HG03460 (cell line): ENCODE data around the gene ITPR2.
A peak's percentile ranks its signal among the peaks of the same experiment; 100 is the strongest.
"Not testable (repeated sequence)": the region's sequence is repeated elsewhere in the genome, so short reads cannot be mapped to it uniquely, and the experiment has no call there.

Source experiments
- ATAC-seq: cut with Tn5 transposase; IDR thresholded peaks from one replicate; pipeline ENCODE4 v1.9.1; 2021; ENCODE audit not compliant: unreplicated experiment

Gene ITPR2

DNA sequence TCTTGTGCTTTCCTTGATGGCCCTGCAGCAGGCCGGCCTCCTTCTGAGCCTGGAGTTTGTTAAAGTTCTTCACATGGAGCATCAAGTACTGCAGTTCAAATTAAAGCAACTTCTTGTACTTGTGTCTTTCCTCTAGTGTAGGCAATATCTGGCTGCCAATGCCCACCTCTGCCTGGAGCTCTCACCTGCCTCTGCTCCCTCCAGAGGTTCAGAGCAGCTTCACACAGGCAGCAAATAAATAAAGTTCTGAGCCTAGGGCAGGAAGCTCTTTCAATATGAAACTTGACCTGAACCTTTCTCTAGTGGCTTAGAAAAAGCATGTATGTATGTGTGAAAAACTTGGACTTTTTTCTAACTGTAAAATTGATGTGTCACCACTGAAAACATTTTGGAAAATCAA, 65.9 kb downstream of the ITPR2 start:
- ATAC-seq, result no peak

DNA sequence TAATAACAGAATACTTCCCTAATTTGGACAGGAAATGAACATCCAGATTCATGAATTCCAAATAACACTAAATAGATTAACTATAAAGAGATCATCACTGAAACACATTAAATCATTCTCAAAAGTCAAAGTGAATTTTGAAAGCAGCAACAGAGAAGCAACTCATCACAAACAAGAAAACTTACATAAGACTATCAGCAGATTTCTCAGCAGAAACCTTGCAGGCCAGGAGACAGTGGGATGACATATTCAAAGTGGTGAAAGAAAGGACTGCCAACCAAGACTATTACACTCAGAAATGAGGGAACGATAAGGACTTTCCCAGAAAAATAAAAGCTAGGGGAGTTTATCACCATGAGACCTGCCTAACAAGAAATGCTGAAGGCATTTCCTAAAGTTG, 70.8 kb downstream of the ITPR2 start:
- ATAC-seq, result no peak

DNA sequence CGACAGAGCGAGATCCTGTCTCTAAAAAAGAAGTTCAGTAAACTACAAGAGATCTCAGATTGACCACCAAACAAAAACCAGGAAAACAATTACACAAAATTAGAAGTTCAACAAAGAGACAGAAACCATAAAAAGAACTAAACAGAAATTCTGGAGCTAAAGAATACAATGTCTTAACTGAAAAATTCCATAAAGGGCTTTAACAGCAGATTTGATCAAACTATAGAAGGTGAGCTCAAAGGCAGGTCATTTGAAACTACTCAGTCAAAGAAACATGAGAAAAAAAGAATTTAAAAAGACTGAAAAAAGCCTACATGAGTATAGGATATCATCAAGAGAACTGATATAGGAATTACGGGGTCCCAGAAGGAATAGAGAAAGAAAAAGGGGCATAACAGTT, 71.2 kb downstream of the ITPR2 start:
- ATAC-seq, result no peak

DNA sequence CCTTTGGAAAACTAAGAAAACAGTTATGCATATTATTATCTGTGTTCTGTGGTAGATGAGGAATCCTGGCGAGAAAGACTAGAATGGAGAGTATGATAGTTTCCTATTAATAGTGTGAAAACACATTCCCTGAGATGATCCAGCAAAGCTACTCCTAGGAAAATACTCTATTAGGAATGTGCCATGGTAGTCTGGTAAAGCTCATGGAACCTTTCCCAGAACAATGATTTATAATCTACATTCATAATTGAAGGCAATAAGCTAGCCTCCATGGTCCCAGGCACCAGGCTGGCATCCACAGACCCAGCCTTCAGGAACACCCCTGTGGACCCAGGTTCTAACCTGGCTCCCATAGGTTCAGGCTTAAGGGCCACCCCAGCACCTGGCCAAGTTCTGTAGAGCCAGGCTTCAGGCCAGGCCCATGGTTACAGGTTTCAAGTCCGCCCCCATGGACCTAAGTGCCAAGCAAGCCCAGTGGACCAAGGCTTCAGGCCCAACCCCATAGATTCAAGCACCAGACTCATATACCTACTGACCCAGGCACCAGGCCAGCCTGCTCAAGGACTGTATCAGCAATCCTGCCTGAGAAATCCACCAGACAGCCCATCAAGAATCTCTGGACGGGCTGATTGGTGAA, 72.2 kb downstream of the ITPR2 start:
- ATAC-seq, result no peak

DNA sequence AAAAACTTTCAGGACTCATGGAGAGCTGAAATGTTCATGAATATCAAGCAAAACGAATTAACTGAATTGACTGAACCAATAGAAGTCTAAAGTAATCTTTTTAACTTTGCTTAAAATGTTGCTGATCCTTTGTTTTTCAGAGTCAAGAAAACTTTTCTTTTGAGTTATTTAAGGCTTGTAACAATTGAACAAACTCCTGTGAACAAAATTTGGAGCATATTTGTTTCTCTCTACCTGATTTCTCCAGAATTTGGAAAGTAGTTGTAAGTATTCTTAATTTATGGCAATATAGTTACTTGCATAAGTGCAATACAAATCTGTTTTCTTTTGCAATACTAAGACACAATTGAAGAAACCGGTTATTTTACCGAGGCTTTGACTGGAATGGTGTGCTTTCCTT, 77.6 kb downstream of the ITPR2 start:
- not testable (repeated sequence) for ATAC-seq

DNA sequence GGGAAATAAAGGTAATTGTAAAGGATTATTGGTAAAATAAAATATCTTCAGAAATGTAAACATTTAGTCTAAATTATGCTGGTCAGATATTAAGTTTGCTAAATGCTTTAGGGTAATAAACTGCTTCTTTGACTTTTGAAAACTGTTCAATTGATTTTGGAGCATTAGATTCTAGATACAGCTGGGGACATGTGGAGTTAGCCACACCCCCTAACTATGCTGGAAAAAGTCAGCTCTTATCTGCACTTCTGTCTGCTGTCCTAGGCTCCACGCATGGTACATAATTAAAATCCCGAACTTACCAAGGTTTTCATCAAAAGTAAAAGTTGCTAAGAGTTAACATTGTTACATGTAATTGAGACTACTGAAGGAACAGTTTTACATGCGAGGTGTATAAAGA, 78.8 kb downstream of the ITPR2 start:
- no peak for ATAC-seq

DNA sequence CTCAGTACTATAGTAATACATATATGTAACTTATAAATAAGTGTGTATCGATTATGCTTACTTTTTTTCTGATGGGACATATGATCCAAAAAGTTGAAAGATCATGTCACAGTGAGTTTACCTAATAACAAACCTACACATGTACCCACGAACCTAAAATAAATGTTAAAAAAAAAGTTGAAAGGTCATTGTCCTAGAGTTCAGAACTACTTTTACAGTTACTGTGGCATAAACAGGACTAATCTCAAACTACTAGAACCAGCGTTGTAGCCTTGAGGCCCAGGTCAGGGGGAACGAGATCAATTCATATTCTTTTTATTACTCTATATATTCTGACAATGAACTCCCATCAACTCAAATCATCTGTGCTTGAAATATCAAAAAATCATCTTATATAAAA, 81.8 kb downstream of the ITPR2 start:
- ATAC-seq, result no peak

DNA sequence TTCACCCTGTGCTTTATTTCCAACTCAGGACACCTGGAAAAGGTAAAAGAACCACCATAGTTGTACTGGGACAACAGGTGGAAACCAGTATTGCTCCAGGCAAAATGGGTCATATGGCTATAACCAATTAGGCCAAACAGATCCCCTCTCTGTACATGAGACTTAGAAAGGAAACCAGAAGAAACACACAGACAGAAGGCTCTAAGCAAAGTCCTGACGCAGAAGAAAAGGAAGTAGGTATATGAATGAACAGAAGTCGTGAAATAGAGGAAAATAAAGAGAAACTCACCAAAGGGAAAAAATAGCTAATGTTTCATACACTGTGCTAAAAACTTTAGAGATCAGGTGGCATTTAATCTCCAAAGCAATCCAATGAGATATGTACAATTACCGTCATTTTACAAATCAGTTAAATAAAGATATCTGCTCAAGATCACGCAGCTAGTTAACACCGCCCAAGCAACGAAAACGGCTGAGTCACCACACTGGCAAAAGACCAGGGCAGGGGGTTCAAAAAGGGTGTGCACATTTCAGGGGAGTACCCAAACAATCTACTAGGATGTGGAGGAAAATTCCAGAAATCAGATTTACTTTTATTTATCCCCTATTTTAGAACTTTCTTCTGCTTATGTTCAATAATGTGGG, 82.3 kb downstream of the ITPR2 start:
- ATAC-seq, result peak; percentile 54

DNA sequence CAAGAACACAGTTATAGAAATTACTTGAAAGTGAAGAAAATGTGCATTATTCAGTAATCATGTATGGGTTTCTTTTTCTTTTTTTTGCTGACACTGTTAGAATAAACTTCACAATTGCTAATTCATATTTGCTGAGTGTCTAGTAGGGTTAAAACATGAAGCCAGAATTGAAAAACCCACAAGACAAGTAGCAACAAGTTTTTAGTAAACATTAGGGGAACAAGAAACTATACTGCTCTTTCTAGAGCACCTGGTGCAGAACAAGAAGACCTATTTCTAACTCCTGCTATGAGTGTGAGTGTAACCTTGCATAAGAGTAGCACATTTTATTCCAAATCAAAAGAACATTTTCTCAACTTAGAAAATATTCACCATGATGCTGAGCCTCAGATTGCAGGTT, 83.2 kb downstream of the ITPR2 start:
- ATAC-seq, result peak; percentile 75

DNA sequence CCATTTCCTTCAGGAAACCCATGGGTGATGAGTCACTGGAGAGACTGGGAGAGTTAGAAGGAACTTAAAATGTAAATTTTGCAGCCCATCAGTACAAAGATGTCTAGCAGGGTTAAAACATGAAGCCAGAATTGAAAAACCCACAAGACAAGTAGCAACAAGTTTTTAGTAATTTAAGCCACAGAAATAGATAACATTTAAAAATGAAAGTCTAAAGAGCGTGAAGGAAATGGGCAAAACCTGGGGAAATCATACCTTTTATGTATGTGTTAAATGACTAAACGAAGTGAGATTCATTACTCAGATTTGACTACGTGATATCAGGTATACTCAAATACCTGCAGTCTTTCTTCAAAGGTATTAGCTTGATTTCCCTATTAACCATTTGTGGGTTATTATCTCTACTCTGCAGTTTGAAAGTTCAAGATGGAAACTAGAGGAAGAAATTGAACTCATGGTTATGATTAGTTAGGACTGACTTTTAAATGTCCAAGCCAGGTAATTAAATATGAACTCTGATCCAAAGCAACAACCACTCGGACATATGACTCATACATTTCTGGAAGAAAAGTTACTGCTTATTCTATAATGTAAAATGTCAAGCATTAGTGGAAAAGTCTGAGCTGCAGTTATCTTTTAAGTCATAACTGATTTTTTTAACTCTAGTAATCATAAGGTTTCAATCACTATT, 84.1 kb downstream of the ITPR2 start:
- ATAC-seq, result peak; percentile 42

DNA sequence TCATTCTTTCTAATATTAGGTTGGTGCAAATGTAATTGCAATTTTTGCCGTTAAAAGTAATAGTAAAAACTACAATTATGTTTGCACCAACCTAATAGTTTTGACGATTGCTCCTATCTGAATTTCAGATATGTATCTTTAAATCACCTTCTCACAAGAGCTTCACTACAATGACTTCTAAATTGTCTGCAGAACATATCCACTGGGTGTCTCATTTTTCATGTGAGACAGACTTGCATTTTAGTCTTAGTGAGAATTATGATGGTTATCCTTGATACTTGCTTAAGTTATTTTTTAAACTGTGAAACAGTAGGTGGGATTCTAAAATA, 84.6 kb downstream of the ITPR2 start:
- no peak for ATAC-seq

DNA sequence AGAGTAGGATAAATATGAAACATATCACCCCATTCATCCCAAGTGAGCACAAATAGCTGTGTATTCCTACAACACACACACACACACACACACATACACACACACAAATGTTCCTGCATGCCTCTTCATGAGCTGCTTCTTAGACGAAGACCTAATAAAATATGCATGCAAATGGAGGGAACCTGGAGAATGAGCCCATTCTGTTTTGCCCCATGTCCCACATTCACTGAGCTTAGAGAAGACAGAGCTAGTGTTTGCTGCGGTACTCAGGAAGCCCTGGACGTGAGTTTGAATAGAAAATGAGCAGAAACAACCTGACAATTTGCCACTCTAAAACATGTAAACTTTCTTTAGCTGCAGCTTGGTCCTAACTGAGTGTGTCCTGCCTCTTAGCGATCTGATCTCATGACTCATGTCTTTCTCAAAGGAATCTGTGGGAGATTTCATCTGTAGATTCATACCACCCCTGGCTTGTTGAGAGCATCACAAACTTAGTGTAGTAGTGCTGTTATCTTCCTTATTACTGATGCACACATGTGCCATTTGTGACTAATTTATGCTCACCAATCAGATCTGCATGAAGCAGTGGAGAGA, 86.8 kb downstream of the ITPR2 start:
- no peak for ATAC-seq

DNA sequence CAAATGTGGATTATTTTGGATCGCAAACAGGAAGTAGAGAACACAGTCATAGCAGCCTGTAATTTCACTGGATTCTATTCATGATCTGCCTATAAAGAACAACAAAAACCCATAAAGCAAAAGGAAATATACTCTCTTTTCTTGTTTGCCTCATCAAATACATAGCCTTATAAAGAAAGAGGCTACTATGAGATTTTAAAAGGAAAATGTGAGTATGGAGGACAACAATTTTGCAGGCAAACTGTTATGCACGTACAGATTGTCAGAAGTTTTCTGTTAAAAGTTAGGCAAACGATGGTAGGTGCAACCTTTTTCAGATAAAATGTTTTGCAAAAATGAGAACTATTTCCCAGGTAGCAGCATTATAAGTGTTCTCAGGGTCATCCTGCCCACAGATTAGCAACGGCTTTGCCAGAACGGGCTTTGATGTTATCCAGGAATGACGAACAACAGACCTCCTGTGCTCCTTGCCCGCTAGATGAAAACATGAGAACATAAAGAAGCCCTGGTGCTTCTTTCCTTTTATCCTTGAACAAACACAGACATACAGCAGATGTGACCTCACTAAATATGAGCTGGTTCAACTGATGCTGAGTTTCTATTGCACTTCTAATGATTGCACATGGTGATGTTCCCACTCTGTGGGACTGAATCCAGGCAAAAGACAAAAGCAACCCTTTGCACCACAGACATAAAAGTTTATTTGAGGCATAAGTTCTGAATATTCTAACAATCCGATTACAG, 88.1 kb downstream of the ITPR2 start:
- ATAC-seq, result no peak

DNA sequence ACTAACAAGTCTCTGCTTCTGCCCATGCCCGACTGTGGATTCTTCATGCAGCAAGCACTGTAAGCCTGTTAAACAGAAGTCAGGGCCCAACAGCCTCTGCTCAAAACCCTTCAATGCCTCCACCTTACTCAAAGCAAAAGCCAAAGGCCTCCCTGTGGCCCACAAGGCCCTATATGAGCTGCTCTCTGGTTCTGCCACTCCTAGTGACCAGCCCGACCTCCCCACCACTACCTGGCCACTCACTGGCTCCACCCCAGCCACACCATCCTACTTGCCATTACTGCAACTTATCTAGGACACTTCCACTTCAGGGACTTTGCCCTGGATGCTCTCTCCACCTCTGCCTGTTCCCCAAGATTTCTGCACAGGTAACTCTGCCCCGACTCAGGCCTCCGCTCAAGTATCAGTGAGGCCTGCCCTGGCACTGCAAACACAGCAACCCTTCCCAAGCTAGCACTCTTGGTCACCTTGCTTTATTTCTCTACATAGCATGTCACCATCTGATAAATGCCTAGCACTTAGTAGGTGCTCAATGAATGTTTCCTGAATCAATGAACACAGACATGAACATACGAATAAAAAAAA, 88.9 kb downstream of the ITPR2 start:
- ATAC-seq, result no peak

DNA sequence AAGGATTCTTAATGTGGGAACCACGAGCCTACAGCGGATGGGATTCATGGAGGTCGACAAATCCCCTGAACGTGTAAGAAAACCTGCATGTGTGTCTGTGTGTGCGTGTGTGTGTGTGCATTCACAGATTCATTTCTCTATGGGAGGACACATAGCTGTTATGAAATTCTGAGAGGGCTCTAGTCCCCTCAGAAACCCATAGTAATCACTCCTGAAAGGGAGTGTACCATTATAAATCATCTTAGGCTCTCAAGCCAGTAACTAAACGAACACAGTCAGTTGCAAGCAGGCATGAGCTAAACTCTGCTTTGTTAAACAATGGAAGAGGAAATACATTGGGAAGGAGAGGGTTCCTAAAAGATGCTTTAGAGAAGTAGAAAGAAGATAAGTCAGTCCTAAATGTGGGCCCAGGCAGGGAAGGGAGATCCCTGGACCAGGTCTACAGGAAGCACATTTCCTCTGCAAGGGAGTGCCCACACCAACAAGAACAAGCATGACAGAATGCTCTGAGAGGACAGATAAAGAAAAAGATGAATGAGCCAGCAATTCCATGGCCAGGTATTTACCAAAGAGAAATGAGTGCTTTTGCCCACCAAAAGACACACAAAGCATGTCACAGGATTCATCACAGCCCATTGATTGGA, 91.3 kb downstream of the ITPR2 start:
- ATAC-seq, result no peak

DNA sequence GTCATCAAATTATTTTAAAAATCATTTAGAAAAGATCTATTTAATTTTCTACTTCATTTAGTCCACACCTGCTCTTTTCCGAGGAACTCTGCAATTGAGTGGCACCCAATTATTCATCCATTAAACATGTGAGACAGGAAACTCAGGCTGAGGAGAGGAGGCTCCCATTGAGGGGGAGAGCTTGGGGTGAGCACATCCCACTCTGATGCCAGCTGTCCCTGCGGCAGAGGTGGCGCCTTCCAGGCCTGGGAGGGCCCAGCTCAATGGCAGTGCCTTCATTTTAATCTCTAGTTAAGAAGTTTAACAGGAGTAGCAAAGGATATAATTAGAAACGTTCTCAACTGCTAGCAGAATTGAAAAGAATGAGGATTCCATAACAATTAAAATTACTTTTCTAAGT, 92.0 kb downstream of the ITPR2 start:
- ATAC-seq, result no peak

DNA sequence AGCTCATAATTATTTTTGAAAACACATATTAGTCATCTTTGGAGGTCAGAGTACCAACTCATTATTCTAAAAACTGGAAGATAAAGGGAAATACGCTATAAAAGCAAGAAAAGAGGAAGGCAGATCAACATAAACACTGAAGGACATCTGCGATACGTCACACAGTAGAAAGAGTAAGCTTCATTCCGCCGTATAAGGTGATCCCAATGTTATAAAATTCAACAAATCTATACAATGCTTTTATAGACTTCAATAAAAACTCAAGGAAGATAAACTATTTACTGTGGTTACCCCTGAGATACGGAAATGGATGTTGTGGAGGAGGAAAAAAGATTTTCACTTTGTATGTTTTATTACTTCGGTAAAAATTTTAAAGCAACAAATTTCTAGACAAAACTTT, 92.6 kb downstream of the ITPR2 start:
- no peak for ATAC-seq

DNA sequence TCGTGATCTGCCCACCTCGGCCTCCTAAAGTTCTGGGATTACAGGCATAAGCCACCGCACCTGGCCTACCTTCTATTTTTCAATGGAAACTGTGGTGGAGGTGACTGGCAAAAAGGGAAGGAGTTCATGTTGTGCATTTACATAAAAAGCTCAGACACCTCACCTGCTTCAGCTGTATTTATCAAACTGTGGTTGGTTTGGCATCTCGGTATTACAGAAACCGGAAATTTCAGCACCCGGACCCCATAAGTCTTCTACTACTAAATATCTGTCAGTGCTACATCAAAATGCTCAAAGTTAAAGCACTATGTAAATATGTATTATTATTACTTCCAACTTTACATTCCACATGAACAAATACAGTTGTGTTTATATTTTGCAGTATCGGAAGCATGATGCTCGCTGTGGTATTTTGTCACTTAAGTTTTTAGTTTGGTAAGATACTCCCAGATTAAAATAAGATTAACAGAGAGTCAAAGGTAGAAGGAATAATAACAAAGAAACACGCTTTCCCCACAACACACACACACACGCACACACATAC, 95.4 kb downstream of the ITPR2 start:
- ATAC-seq, result no peak

DNA sequence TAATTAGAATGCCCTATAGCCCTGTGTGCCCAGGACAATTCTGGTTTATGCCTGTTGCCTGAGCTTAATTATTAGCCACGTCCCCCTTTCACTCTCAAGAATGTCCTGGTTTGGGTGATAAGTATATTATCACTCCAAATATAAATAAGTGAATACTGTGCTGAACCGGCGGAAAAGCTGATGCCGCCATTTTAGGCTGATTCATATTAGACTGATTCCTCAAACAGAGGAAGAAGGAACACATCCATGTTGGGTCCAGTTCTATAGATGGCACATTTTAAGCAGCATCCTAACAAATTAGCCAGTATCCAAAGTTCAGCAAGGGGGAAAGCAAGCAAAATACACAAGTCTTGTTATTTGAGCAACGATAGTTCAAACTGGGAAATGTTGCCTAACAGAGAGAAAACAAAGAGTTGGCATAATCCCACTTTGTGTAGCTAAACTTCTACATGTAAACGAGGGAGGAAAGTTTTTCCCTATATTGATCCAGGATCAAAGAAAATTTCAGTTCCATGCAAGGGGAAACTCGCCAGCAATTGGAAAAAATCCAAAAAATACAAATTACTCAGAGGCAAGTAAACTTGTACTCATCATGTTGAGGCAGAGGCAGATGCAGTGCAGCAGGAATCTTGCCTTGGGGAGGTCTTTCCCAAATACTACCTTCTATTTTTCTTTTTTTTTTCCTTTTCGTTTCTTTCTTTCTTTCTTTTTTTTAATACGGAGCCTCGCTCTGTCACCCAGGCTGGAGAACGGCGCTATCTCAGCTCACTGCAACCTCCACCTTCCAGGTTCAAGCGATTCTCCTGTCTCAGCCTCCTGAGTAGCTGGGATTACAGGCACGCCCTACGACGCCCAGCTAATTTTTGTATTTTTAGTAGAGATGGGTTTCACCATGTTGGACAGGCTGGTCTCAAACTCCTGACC, 96.2 kb downstream of the ITPR2 start:
- ATAC-seq, result no peak
